PFSK-1 (cell line): Measurements from ENCODE around the gene FKBP11.

ENCODE experiments used
- FOXP2 ChIP-seq: optimal IDR thresholded peaks from 2 replicates; pipeline ENCODE3; 2011; ENCODE audit warnings: borderline replicate concordance, control low read depth, inconsistent platforms; ENCODE audit not compliant: insufficient read depth; ENCODE audit errors: extremely low read length, extremely low read depth
- POLR2AphosphoS5 ChIP-seq: IDR thresholded peaks from 2 replicates; pipeline ENCODE4 v1.6.1; 2012; ENCODE audit warnings: low read depth, mild to moderate bottlenecking, control low read depth, low read length, moderate library complexity
- REST ChIP-seq, 2 experiments: IDR thresholded peaks; 2 replicates each; pipeline versions ENCODE4 v1.6.1 to v1.8.0; 2011 to 2012; ENCODE audit warnings: low read depth in 2 of 2, low read length in 2 of 2, control low read depth in 1 of 2, inconsistent platforms in 1 of 2, mild to moderate bottlenecking in 1 of 2, moderate library complexity in 1 of 2; ENCODE audit not compliant: insufficient read depth in 1 of 2
- SIN3A ChIP-seq: IDR thresholded peaks from 2 replicates; pipeline ENCODE4 v1.6.1; 2012; ENCODE audit warnings: mild to moderate bottlenecking, low read length, moderate library complexity, borderline replicate concordance; ENCODE audit not compliant: insufficient read depth
- TAF1 ChIP-seq: IDR thresholded peaks from 2 replicates; pipeline ENCODE4 v1.6.1; 2012; ENCODE audit warnings: low read length, control low read depth, borderline replicate concordance; ENCODE audit not compliant: insufficient read depth

FKBP11 gene

GRCh38 chr12:48903363-48903981 lies 21.8 kb downstream of the FKBP11 start:
- TF ChIP-seq REST (IDR thresholded peaks at IDR 0.05; ENCODE audit: insufficient read depth in 1 of 2, low read depth in 2 of 2, low read length in 2 of 2) (no peak), POLR2AphosphoS5 (no peak), TAF1 (no peak), FOXP2 (no peak), SIN3A (no peak)

GRCh38 chr12:48901278-48901677 lies 24.0 kb downstream of the FKBP11 start:
- TF ChIP-seq SIN3A: no peak
- no peak for TF ChIP-seq FOXP2
- TF ChIP-seq REST (IDR thresholded peaks at IDR 0.05; ENCODE audit: insufficient read depth in 1 of 2, low read depth in 2 of 2, low read length in 2 of 2): no peak
- no peak for TF ChIP-seq TAF1
- no peak for TF ChIP-seq POLR2AphosphoS5

GRCh38 chr12:48899651-48900050 lies 25.6 kb downstream of the FKBP11 start:
- no peak for TF ChIP-seq TAF1
- no peak for TF ChIP-seq POLR2AphosphoS5
- TF ChIP-seq REST (IDR thresholded peaks at IDR 0.05; ENCODE audit: insufficient read depth in 1 of 2, low read depth in 2 of 2, low read length in 2 of 2): no peak
- no peak for TF ChIP-seq FOXP2
- TF ChIP-seq SIN3A: no peak

GRCh38 chr12:48894271-48894670 lies 31.0 kb downstream of the FKBP11 start:
- TF ChIP-seq FOXP2 (no peak), REST (IDR thresholded peaks at IDR 0.05; ENCODE audit: insufficient read depth in 1 of 2, low read depth in 2 of 2, low read length in 2 of 2) (no peak), POLR2AphosphoS5 (no peak), TAF1 (no peak), SIN3A (no peak)
